ENCODE results near the gene WDR74. TPM values are rescaled to one million over a fixed set of nuclear protein-coding genes. Genes with fewer than 3 reads are reported as not detected.
"Not testable (repeated sequence)": the region's sequence is repeated elsewhere in the genome, so short reads cannot be mapped to it uniquely, and the experiment has no call there.

The WDR74 gene
- total RNA-seq, 1 donor from 2014 or later = 109 TPM

DNA sequence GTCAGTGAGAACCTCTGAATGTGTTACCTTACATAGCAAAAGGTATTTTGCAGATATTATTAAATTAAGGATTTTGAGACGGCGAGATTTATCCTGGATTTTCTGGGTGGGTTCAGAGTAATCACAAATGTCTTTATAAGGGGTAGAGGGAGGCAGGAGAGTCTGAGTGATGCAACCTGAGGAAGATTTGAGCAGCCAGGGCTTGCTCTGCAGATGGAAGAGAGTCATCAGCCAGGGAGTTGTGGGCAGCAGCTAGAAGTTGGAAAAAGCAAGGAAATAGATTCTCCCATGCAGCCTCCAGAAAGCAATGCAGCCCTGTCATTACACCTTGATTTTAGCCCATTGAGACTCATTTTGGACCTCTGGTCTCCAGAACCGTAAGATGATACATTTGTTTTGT, 4.1 kb upstream of the WDR74 start:
- H3K4me1 Mint-ChIP-seq (ENCODE audit: low read depth) = peaks cover 10% of the 10 kb centered on the region
- peaks cover 7% of the 10 kb centered on the region for H3K36me3 Mint-ChIP-seq (ENCODE audit: low read depth)
- DNase-seq (ENCODE audit: low spot score) = no peak
- H3K27ac Mint-ChIP-seq = no peak overlapping the region
- no peaks in the 10 kb centered on the region for H3K9me3 Mint-ChIP-seq
- H3K4me3 Mint-ChIP-seq (ENCODE audit: low read depth) = no peak overlapping the region
- no peaks in the 10 kb centered on the region for H3K27me3 Mint-ChIP-seq (ENCODE audit: low read depth)
- intact Hi-C loops (cut with micrococcal nuclease) = loop anchor here (5.0 kb wide), 1 partner anchor 241 kb away; the partner anchor contains the start of gene MTA2

DNA sequence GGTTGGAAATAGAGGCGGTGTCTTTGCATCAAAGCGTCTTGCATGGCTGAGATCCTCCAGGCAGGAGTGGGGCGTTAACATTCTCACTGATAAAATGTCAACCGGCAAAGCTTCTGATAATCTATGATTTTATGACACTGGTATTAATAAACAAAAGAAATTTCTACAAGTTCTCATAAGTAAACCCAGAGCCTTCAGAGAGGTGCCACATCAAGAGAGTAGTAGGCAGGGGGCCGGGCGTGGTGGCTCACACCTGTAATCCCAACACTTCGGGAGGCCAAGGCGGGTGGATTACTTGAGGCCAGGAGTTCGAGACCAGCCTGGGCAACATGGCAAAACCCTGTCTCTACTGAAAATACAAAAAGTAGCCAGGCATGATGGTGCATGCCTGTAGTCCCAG, 3.5 kb upstream of the WDR74 start:
- not testable (repeated sequence) for H3K36me3 Mint-ChIP-seq (ENCODE audit: low read depth); H3K4me1 Mint-ChIP-seq (ENCODE audit: low read depth); H3K4me3 Mint-ChIP-seq (ENCODE audit: low read depth); H3K9me3 Mint-ChIP-seq; H3K27ac Mint-ChIP-seq; DNase-seq (ENCODE audit: low spot score); H3K27me3 Mint-ChIP-seq (ENCODE audit: low read depth)
- intact Hi-C loops (cut with micrococcal nuclease) = loop anchor here (1.0 to 5.0 kb wide), 2 partner anchors 8 to 241 kb away; partner anchors contain the start of gene MTA2

DNA sequence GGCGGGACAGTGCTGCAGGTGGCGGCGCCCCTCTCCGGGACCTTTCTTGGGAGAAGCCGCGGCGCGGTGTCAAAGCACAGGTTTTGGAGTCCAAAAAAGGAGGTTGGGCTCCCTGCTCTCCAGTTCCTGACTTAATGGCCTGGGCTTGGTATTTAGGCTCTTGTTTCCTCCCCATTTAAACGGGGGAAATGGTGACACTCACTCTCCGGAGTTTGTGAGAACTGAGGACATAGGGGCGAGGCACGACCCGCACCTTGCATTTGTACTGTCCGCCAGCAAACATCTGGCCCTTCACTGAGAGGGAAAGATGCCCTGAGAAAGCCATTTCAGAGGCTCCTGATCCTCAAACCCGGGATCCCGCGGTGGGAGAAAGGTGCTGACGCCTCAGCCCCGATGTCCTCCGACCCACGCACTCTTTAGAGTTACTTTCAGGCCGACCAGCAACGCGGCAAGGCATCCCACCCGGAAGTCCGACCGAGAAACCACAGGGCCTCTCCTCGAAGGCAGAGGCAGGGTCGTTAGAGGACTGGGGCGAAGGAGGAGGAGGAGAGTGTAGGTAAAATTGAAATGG, 2.9 kb upstream of the WDR74 start:
- H3K27ac Mint-ChIP-seq = no peak overlapping the region
- H3K27me3 Mint-ChIP-seq (ENCODE audit: low read depth) = no peaks in the 10 kb centered on the region
- no peaks in the 10 kb centered on the region for H3K9me3 Mint-ChIP-seq
- no peak overlapping the region for H3K4me3 Mint-ChIP-seq (ENCODE audit: low read depth)
- DNase-seq (ENCODE audit: low spot score) = no peak
- H3K4me1 Mint-ChIP-seq (ENCODE audit: low read depth) = peaks cover 14% of the 10 kb centered on the region
- peaks cover 13% of the 10 kb centered on the region for H3K36me3 Mint-ChIP-seq (ENCODE audit: low read depth)
- intact Hi-C loops (cut with micrococcal nuclease) = loop anchor here (1.0 to 5.0 kb wide), 2 partner anchors 9 to 240 kb away; partner anchors contain the start of gene MTA2

DNA sequence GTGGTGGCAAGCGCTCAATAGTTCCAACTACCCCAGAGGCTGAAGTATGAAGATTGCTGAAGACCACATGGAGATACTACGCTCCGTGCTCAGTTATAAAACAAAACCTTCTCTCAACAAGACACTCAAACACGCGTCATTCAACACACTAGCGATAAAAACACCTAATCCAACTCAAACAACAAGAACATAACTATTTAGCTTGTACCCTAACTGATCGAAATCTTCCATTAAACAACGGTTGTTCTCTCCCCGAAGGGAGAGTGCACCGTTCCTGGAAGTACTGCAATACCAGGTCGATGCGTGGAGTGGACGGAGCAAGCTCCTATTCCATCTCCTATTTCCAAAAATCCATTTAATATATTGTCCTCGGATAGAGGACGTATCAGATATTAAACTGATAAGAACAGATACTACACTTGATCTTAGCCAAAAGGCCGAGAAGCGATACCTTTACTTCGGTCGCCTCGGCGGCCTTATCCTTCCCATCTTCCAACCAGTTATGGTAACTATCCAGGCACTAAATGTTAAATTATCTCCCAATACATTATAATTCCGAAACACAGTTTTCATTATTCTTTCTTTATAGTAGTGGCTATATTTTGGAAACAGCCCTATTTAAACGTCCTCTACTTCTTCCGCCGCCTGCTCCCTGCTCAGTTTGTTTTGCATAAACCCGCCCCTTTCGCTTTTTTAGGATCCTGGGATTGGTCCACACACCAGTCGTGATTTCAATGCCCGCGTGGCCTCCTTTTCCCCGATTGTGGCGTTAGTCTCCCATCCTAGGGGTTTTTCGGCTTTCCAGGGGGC, 2.2 kb upstream of the WDR74 start:
- Mint-ChIP-seq H3K4me1 (ENCODE audit: low read depth) (peaks cover 16% of the 10 kb centered on the region), H3K4me3 (ENCODE audit: low read depth) (no peak overlapping the region), H3K9me3 (no peaks in the 10 kb centered on the region), H3K36me3 (ENCODE audit: low read depth) (peaks cover 15% of the 10 kb centered on the region), H3K27ac (no peak overlapping the region), H3K27me3 (ENCODE audit: low read depth) (no peaks in the 10 kb centered on the region)
- DNase-seq (ENCODE audit: low spot score) = peak; percentile 83
- intact Hi-C loops (cut with micrococcal nuclease) = loop anchor here (1.0 to 5.0 kb wide), 4 partner anchors 10 to 239 kb away; partner anchors contain the start of gene MTA2

DNA sequence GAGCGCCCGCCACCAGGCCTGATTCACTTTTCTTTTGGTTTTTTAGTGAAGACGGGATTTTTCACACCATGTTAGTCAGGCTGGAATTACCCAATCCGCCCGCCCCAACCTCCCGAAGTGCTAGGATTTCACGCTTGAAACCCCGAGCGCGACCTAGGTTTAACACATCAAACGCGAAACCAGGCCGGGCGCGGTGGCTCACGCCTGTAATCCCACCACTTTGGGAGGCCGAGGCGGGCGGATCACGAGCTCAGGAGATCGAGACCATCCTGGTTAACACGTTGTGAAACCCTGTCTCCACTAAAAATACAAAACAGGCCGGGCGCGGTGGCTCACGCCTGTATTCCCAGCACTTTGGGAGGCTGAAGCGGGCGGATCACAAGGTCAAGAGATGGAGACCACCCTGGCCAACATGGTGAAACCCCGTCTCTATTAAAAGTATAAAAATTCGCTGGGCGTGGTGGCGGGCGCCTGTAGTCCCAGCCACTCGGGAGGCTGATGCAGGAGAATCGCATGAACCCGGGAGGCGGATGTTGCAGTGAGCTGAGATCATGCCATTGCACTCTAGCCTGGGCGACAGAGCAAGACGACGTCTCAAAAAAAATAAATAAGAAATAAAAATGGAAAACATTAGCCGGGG, 1.5 kb upstream of the WDR74 start:
- Mint-ChIP-seq H3K4me1 (ENCODE audit: low read depth) (peaks cover 17% of the 10 kb centered on the region), H3K36me3 (ENCODE audit: low read depth) (peaks cover 21% of the 10 kb centered on the region)
- H3K4me3 Mint-ChIP-seq (ENCODE audit: low read depth); H3K9me3 Mint-ChIP-seq; H3K27me3 Mint-ChIP-seq (ENCODE audit: low read depth); H3K27ac Mint-ChIP-seq: not testable (repeated sequence)
- intact Hi-C loops (cut with micrococcal nuclease) = loop anchor here (1.0 to 5.0 kb wide), 4 partner anchors 15 to 239 kb away; partner anchors contain the start of genes HNRNPUL2 and MTA2
- DNase-seq (ENCODE audit: low spot score) = peak; percentile 81

DNA sequence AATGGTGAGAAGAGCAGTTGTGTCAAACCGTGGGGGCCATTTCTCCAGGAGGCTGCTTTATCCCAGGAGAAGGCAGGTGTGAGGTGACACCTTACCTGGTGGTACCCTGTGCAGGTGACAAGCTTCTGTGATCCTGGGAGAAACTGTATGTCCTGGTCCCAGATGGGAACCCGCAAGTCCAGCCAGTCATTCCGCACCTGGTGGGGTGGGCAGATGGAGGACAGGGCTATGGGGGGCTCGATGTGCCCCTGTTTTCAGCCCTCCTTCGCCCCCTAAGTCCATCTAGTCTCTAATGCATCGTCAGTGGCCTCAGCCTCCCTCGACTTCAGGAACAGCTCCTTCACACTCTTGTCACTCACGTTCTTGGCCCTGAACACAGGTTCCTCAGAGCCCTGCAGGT, 4.1 kb downstream of the WDR74 start:
- H3K4me1 Mint-ChIP-seq (ENCODE audit: low read depth) = peaks cover 34% of the 10 kb centered on the region
- peak overlapping the region; percentile 24 for H3K27ac Mint-ChIP-seq
- H3K9me3 Mint-ChIP-seq = no peaks in the 10 kb centered on the region
- no peak overlapping the region for H3K4me3 Mint-ChIP-seq (ENCODE audit: low read depth)
- no peaks in the 10 kb centered on the region for H3K27me3 Mint-ChIP-seq (ENCODE audit: low read depth)
- peaks cover 54% of the 10 kb centered on the region for H3K36me3 Mint-ChIP-seq (ENCODE audit: low read depth)
- no peak for DNase-seq (ENCODE audit: low spot score)
- intact Hi-C loops (cut with micrococcal nuclease) = no loop called here

DNA sequence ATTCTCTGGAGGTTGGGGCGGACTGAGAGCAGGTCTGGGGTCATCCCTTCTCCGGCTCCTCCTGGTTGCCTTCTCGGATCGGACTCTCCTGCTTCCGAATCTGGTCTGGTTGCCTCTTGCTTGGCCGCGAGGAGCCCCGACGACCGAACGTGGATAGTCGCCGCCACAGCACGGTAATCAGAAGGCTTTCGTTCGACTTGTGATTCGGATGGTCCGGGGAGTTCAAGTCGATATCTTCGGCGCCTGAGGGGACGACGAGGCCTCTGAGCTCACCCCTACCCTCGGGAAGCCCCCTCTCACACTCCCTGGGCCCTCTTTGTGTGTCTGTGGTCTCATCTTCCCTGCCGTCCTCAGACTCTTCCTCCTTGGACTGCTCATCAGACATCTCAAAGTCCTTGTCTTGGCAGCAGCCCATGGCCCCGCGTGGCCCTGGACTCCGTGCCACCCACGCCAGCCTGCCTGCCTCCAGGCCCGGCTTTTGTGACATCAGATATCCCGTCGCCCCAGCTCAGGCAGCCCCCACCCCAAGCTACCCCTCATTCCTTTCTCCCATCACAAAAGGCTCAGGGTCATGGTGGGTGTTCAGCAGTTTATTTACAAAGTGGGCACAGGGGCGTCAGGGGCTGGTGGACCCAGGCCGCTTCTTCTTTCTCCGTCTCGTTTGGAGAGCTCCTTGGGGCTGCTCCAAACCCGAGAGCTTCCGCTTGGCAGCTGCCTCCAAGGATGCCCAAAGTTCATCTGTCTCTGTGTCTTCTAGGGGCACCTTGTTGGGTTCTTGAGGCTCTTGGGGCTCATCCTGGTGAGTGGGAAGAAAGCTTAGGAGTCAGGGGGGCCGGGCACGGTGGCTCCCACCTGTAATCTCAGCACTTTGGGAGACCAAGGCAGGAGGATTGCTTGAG, 6.8 kb downstream of the WDR74 start, which contains the start of gene TEX54:
TEX54 (minus strand) TSS at position 506 of the 899 bp plus-strand sequence.
- DNase-seq (ENCODE audit: low spot score) = no peak
- Mint-ChIP-seq H3K9me3 (no peaks in the 10 kb centered on the region), H3K27me3 (ENCODE audit: low read depth) (no peaks in the 10 kb centered on the region), H3K27ac (peak within 1 kb of the TSS; percentile 99), H3K4me1 (ENCODE audit: low read depth) (peaks cover 26% of the 10 kb centered on the region), H3K36me3 (ENCODE audit: low read depth) (peaks cover 48% of the 10 kb centered on the region), H3K4me3 (ENCODE audit: low read depth) (peak within 1 kb of the TSS; percentile 94)
- intact Hi-C loops (cut with micrococcal nuclease) = loop anchor here (1.0 to 5.0 kb wide), 2 partner anchors 45 to 125 kb away; partner anchors contain the start of genes BSCL2, GNG3 and TMEM179B

DNA sequence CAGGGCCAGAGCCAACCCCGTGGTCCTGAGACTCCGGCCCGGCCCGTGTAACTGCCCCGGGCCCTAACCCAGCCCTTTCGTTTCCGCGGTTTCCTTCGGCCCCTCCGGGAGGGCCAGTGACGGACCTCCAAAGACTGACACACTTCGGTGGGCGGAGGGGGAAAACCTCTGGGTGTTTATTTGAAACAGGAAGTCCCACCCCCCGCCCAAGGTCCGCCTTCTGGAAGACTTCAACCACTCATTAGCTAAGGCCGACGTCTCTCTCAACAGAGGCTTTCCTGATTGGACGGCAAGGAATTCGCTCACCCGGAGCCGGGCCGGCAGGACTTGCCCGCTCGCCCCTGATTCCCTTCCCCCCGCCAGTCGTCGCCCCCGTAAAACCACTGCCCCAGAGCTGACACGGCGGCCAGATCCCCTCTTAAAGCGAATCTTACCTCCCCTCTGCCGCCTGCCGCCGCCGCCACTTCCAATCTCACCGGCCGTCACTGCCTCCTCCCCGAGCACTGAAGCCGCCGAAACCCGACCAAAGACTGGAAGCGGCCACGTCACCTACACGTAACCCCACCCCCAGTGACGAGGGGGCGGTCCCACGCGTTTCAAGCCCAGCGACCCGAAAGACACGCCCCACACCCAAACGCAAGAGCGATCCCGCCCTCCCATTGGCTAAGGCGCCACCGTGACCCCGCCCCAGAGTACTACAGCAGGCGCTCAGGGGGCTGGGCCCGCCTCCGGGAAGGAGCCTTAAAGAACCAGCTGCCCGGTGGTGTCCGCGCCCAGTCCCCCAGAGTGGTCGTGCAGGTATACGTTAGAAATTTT, 7.7 kb downstream of the WDR74 start, which contains the start of gene STX5:
STX5 (minus strand) TSS at position 532 of the 816 bp plus-strand sequence. CDS start 808 bp downstream, outside the sequence.
- no peaks in the 10 kb centered on the region for H3K9me3 Mint-ChIP-seq
- no peaks in the 10 kb centered on the region for H3K27me3 Mint-ChIP-seq (ENCODE audit: low read depth)
- peak; percentile 99 for DNase-seq (ENCODE audit: low spot score)
- peaks cover 52% of the 10 kb centered on the region for H3K36me3 Mint-ChIP-seq (ENCODE audit: low read depth)
- H3K27ac Mint-ChIP-seq = peak within 1 kb of the TSS; percentile 99
- peaks cover 23% of the 10 kb centered on the region for H3K4me1 Mint-ChIP-seq (ENCODE audit: low read depth)
- intact Hi-C loops (cut with micrococcal nuclease) = loop anchor here (1.0 to 5.0 kb wide), 5 partner anchors 8 to 124 kb away; partner anchors contain the start of genes BSCL2, GNG3, NXF1 and TMEM179B
- peak within 1 kb of the TSS; percentile 94 for H3K4me3 Mint-ChIP-seq (ENCODE audit: low read depth)

DNA sequence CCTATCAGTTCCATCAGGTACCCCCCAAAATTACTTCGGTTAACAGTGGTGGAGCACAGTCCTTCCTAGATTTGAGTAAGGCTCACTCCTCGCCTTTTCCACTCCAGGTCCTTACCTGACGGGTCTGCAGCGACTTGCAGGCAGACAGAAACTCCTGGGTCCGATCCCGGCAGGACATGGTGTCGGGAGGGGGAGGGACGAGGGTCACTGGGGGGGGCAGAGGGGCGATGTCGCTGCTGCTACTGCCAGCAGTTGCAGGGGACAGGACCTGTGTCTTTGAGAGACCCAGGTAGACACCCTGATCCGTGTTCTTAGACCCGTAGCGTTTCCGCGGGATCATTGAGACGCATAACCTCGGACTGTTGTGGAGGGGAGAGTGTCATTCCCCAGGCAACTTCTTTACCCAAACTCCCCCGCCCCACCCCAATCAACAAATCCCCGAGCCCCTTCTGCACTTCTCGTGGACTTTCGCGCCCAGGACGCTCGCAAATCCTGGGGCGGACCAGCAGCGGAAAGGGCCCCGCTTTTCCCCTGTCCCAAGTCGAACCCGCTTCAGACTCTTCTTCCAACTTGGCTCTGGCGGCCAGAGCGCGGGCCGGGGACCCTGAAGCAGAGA, 8.4 kb downstream of the WDR74 start:
- no peak for DNase-seq (ENCODE audit: low spot score)
- Mint-ChIP-seq H3K4me3 (ENCODE audit: low read depth) (peak overlapping the region; percentile 94), H3K27ac (peak overlapping the region; percentile 99), H3K27me3 (ENCODE audit: low read depth) (no peaks in the 10 kb centered on the region), H3K9me3 (no peaks in the 10 kb centered on the region), H3K36me3 (ENCODE audit: low read depth) (peaks cover 46% of the 10 kb centered on the region), H3K4me1 (ENCODE audit: low read depth) (peaks cover 21% of the 10 kb centered on the region)
- intact Hi-C loops (cut with micrococcal nuclease) = loop anchor here (1.0 to 5.0 kb wide), 4 partner anchors 8 to 124 kb away; partner anchors contain the start of genes BSCL2, GNG3, NXF1 and WDR74

DNA sequence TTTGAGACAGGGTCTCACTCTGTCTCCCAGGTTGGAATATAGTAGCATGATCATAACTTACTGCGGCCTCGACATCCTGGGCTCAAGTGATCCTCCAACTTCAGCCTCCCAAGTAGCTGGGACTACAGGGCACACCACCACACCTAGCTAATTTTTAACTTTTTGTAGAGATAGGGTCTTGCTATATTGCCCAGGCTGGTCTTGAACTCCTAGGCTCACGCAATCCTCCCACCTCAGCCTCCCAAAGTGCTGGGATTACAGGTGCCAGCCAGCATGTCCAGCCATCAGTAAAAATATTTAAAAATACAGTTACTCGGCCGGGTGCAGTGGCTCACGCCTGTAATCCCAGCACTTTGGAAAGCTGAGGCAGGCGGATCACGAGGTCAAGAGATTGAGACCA, 11.3 kb downstream of the WDR74 start:
- intact Hi-C loops (cut with micrococcal nuclease); H3K27me3 Mint-ChIP-seq (ENCODE audit: low read depth); H3K4me3 Mint-ChIP-seq (ENCODE audit: low read depth); DNase-seq (ENCODE audit: low spot score); H3K27ac Mint-ChIP-seq; H3K9me3 Mint-ChIP-seq: not testable (repeated sequence)
- Mint-ChIP-seq H3K36me3 (ENCODE audit: low read depth) (peaks cover 48% of the 10 kb centered on the region), H3K4me1 (ENCODE audit: low read depth) (peaks cover 13% of the 10 kb centered on the region)

DNA sequence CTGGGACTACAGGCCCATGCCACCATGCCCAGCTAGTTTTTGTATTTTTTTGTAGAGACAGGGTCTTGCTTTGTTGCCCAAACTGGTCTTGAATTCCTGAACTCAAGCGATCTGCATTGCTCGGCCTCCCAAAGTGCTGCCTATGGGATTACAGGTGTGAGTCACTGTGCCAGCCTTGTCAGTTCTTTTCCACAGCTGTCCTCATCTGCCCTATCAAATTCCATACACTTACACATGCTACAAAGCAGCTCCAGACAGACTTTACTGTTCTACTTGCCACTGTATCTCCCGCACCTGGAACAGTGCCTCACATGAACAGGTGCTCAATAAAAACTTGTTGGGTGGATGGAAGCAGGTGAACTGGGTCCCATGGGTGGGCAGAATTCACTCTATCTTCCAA, 15.7 kb downstream of the WDR74 start:
- intact Hi-C loops (cut with micrococcal nuclease) = no loop called here
- DNase-seq (ENCODE audit: low spot score) = no peak
- Mint-ChIP-seq H3K4me3 (ENCODE audit: low read depth) (no peak overlapping the region), H3K27me3 (ENCODE audit: low read depth) (no peaks in the 10 kb centered on the region), H3K9me3 (no peaks in the 10 kb centered on the region), H3K36me3 (ENCODE audit: low read depth) (peaks cover 57% of the 10 kb centered on the region), H3K27ac (no peak overlapping the region), H3K4me1 (ENCODE audit: low read depth) (peaks cover 2% of the 10 kb centered on the region)
